ENCODE data around the gene MAP4K2.

DNA sequence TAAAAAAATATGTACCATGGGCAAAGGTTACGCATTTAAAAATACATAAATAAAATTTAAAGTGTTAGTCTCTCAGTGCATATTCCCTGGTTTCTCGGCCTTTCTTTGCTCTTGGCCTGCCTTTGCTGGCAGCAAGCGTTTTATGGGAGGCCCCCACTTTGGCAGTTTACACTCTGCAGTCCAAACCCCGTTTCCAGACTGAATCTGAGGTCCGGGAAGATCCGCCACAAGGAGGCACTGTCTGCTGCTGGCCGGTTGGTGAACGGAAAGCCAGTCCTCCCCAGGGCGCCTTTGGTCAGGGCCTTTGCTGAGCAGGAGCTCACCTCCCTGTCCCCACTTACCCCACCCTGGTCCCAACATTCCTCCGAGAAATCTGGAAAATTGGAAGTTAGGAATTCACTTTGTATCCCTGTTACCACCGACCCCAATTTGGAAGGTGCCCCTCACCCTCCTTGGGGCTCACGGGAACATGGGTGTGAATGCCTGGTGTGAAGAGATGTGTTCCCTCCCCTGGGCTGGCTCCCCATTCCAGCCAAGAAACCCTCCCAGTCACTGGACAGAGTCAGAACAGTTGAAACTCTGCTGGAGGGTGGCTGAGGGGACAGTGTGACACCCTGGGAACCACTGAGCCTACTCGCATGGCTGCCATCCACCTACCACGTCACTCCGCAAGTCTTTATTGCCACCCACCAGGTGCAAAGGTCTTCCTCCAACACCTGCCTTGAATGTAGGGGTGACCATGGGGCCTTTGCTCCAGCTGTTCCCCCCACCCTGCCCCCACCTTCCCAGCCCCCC lies 15.3 kb downstream of the MAP4K2 start:
- no peak for TF ChIP-seq ARNTL (CRISPR knock-in tag; IDR thresholded peaks at IDR 0.05; ENCODE audit: borderline replicate concordance, low read depth)
- no peak for TF ChIP-seq PATZ1 (CRISPR knock-in tag; IDR thresholded peaks at IDR 0.05; ENCODE audit: borderline replicate concordance)
- no peak for TF ChIP-seq RARB (CRISPR knock-in tag; IDR thresholded peaks at IDR 0.05)
- TF ChIP-seq BACH2 (CRISPR knock-in tag; IDR thresholded peaks at IDR 0.05; ENCODE audit: borderline replicate concordance), result no peak
- no peak for TF ChIP-seq TOX (CRISPR knock-in tag; IDR thresholded peaks at IDR 0.05; ENCODE audit: borderline replicate concordance)
- TF ChIP-seq ZFP3 (CRISPR knock-in tag; IDR thresholded peaks at IDR 0.05), result no peak
- TF ChIP-seq TCF4 (CRISPR knock-in tag; IDR thresholded peaks at IDR 0.05; ENCODE audit: borderline replicate concordance), result no peak
- no peak for TF ChIP-seq ZFP30 (CRISPR knock-in tag; IDR thresholded peaks at IDR 0.05)
- TF ChIP-seq TSHZ2 (CRISPR knock-in tag; IDR thresholded peaks at IDR 0.05), result no peak
- TF ChIP-seq, protein P1, sequence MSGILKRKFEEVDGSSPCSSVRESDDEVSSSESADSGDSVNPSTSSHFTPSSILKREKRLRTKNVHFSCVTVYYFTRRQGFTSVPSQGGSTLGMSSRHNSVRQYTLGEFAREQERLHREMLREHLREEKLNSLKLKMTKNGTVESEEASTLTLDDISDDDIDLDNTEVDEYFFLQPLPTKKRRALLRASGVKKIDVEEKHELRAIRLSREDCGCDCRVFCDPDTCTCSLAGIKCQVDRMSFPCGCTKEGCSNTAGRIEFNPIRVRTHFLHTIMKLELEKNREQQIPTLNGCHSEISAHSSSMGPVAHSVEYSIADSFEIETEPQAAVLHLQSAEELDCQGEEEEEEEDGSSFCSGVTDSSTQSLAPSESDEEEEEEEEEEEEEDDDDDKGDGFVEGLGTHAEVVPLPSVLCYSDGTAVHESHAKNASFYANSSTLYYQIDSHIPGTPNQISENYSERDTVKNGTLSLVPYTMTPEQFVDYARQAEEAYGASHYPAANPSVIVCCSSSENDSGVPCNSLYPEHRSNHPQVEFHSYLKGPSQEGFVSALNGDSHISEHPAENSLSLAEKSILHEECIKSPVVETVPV (CRISPR knock-in tag; IDR thresholded peaks at IDR 0.05), result no peak
- no peak for TF ChIP-seq ISL1 (CRISPR knock-in tag; IDR thresholded peaks at IDR 0.05)
- no peak for TF ChIP-seq ZNF565 (CRISPR knock-in tag; conservative IDR thresholded peaks at IDR 0.05; ENCODE audit: low read depth)
- TF ChIP-seq, protein P2, sequence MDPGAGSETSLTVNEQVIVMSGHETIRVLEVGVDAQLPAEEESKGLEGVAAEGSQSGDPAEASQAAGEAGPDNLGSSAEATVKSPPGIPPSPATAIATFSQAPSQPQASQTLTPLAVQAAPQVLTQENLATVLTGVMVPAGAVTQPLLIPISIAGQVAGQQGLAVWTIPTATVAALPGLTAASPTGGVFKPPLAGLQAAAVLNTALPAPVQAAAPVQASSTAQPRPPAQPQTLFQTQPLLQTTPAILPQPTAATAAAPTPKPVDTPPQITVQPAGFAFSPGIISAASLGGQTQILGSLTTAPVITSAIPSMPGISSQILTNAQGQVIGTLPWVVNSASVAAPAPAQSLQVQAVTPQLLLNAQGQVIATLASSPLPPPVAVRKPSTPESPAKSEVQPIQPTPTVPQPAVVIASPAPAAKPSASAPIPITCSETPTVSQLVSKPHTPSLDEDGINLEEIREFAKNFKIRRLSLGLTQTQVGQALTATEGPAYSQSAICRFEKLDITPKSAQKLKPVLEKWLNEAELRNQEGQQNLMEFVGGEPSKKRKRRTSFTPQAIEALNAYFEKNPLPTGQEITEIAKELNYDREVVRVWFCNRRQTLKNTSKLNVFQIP (CRISPR knock-in tag; IDR thresholded peaks at IDR 0.05; ENCODE audit: borderline replicate concordance, low read depth), result no peak
